Hepatocyte (in vitro differentiated cells): ENCODE measurements around the gene IL5. TPM values are rescaled to one million over a fixed set of nuclear protein-coding genes. Genes with fewer than 3 reads are reported as not detected.

ENCODE experiments used
- DNase-seq: peaks from one replicate; pipeline ENCODE4 v3.0.0-alpha.2; 2016; ENCODE audit warnings: low spot score
- H2AFZ ChIP-seq: fragments of 200-600 bp; sonication (generic); 2 replicates; pipeline ENCODE4 v1.6.0; 2016; ENCODE audit warnings: antibody characterized with exemption, mild to moderate bottlenecking
- H3K27ac ChIP-seq: fragments of 200-600 bp; sonication (generic); 2 replicates; pipeline ENCODE4 v1.5.1; 2016; ENCODE audit warnings: mild to moderate bottlenecking
- H3K27me3 ChIP-seq: fragments of 200-600 bp; sonication (generic); 2 replicates; pipeline ENCODE4 v1.6.1; 2016
- H3K36me3 ChIP-seq: fragments of 200-600 bp; sonication (generic); replicated peaks from 2 replicates; pipeline ENCODE4 v1.5.1; 2016; ENCODE audit warnings: low read depth; ENCODE audit not compliant: insufficient read depth
- H3K4me1 ChIP-seq: fragments of 200-600 bp; sonication (generic); 2 replicates; pipeline ENCODE4 v1.5.1; 2016; ENCODE audit warnings: mild to moderate bottlenecking, moderate library complexity; ENCODE audit not compliant: insufficient read depth
- H3K4me2 ChIP-seq: fragments of 200-600 bp; sonication (generic); 2 replicates; pipeline ENCODE4 v1.6.0; 2016
- H3K4me3 ChIP-seq: fragments of 200-600 bp; sonication (generic); 2 replicates; pipeline ENCODE4 v1.5.1; 2016; ENCODE audit warnings: mild to moderate bottlenecking
- H3K79me2 ChIP-seq: fragments of 200-600 bp; sonication (generic); 2 replicates; pipeline ENCODE4 v1.6.0; 2017; ENCODE audit warnings: mild to moderate bottlenecking
- H3K9me2 ChIP-seq: fragments of 200-600 bp; sonication (generic); replicated peaks from 2 replicates; pipeline ENCODE4 v1.6.0; 2017; ENCODE audit warnings: mild to moderate bottlenecking; ENCODE audit not compliant: insufficient read depth
- H3K9me3 ChIP-seq: fragments of 200-600 bp; sonication (generic); 2 replicates; pipeline ENCODE4 v1.5.1; 2016; ENCODE audit warnings: low read depth, mild to moderate bottlenecking
- H4K20me1 ChIP-seq: fragments of 200-600 bp; sonication (generic); 2 replicates; pipeline ENCODE4 v1.6.0; 2016; ENCODE audit warnings: mild to moderate bottlenecking; ENCODE audit not compliant: insufficient read depth, poor library complexity, severe bottlenecking
- CTCF ChIP-seq: fragments of 200-600 bp; sonication (generic); IDR thresholded peaks from 2 replicates; pipeline ENCODE4 v1.5.1; 2016; ENCODE audit warnings: antibody characterized with exemption, mild to moderate bottlenecking; ENCODE audit not compliant: poor library complexity
- EZH2 ChIP-seq: fragments of 200-600 bp; sonication (generic); IDR thresholded peaks from 2 replicates; pipeline ENCODE4 v1.6.1; 2016; ENCODE audit warnings: antibody characterized with exemption, mild to moderate bottlenecking, borderline replicate concordance
- EZH2phosphoT487 ChIP-seq: fragments of 200-600 bp; sonication (generic); IDR thresholded peaks from one replicate; pipeline ENCODE4 v1.6.1; 2018; ENCODE audit warnings: antibody characterized with exemption, mild to moderate bottlenecking, low read depth, moderate library complexity; ENCODE audit not compliant: unreplicated experiment, severe bottlenecking
- WGBS: methylation state at CpG from one replicate; pipeline ENCODE4 v1.1.6; 2016; ENCODE audit warnings: low lambda C conversion rate; ENCODE audit errors: missing lambda C conversion rate; 5-methylcytosine and 5-hydroxymethylcytosine counted together
- polyA plus RNA-seq: library from polyadenylated mRNA; unstranded; fragments of >200 nt; fragmentation: Nextera tagmentation; extraction: Ambion mirVana; gene quantifications from 2 replicates; pipeline ENCODE4 v1.2.1, GENCODE V29; 2016
- total RNA-seq: library from RNA; depleted of rRNA; stranded (reverse); fragments of >200 nt; gene quantifications from 2 replicates; pipeline ENCODE4 v1.2.3, GENCODE V29; 2014

Gene IL5
- total and polyA plus RNA-seq, 2 experiments from 2014 or later = not detected

- no peak for DNase-seq
- H2AFZ ChIP-seq = no peak overlapping the region
- peaks cover 12% of the 10 kb centered on the region for H4K20me1 ChIP-seq
- H3K4me1 ChIP-seq = peaks cover 35% of the 10 kb centered on the region
- peaks cover 13% of the 10 kb centered on the region for H3K79me2 ChIP-seq
- no peak overlapping the region for H3K4me3 ChIP-seq
- H3K9me3 ChIP-seq = no peaks in the 10 kb centered on the region
- no peaks in the 10 kb centered on the region for H3K9me2 ChIP-seq
- H3K36me3 ChIP-seq = no peaks in the 10 kb centered on the region
- H3K27ac ChIP-seq = no peak overlapping the region
- TF ChIP-seq CTCF = no peak
- TF ChIP-seq EZH2phosphoT487 = no peak
- TF ChIP-seq EZH2 = no peak
- no peak overlapping the region for H3K4me2 ChIP-seq
- 100% methylated on average over 2 of the region's 2 CpGs for WGBS
- no peaks in the 10 kb centered on the region for H3K27me3 ChIP-seq
Measured at GRCh38 chr5:132493821-132494220, 49.5 kb downstream of the IL5 start.

- H3K79me2 ChIP-seq = peaks cover 18% of the 10 kb centered on the region
- no peaks in the 10 kb centered on the region for H3K36me3 ChIP-seq
- no peak overlapping the region for H3K4me2 ChIP-seq
- no peak overlapping the region for H3K4me3 ChIP-seq
- H2AFZ ChIP-seq = no peak overlapping the region
- H4K20me1 ChIP-seq = peaks cover 18% of the 10 kb centered on the region
- no peaks in the 10 kb centered on the region for H3K9me3 ChIP-seq
- no peak overlapping the region for H3K27ac ChIP-seq
- 90% methylated on average over 4 of the region's 4 CpGs for WGBS
- no peaks in the 10 kb centered on the region for H3K27me3 ChIP-seq
- H3K4me1 ChIP-seq = peaks cover 39% of the 10 kb centered on the region
- TF ChIP-seq EZH2phosphoT487 (no peak), EZH2 (no peak), CTCF (no peak)
- DNase-seq = peak; percentile 2
- no peaks in the 10 kb centered on the region for H3K9me2 ChIP-seq
Measured at GRCh38 chr5:132493241-132493640, 50.1 kb downstream of the IL5 start.

- H3K4me3 ChIP-seq = no peak overlapping the region
- TF ChIP-seq CTCF (no peak), EZH2 (no peak), EZH2phosphoT487 (no peak)
- no peaks in the 10 kb centered on the region for H3K9me3 ChIP-seq
- no peaks in the 10 kb centered on the region for H3K27me3 ChIP-seq
- H3K36me3 ChIP-seq = no peaks in the 10 kb centered on the region
- H3K4me1 ChIP-seq = peaks cover 33% of the 10 kb centered on the region
- H3K9me2 ChIP-seq = no peaks in the 10 kb centered on the region
- peaks cover 24% of the 10 kb centered on the region for H4K20me1 ChIP-seq
- no peak overlapping the region for H2AFZ ChIP-seq
- 84% methylated on average over 3 of the region's 3 CpGs for WGBS
- no peak overlapping the region for H3K4me2 ChIP-seq
- no peak overlapping the region for H3K27ac ChIP-seq
- H3K79me2 ChIP-seq = peaks cover 25% of the 10 kb centered on the region
- peak; percentile 1 for DNase-seq
Measured at GRCh38 chr5:132492386-132493125, 50.8 kb downstream of the IL5 start.

Other genes starting within 250 kb of the IL5 start
- 1.4 and 2.5 TPM in 2 replicates for gene SLC22A4, start 249.1 kb downstream of the IL5 start, total RNA-seq
- 3.3 and 4.9 TPM in 2 replicates for gene SLC22A4, start 249.1 kb downstream of the IL5 start, polyA plus RNA-seq
- gene SLC22A5, start 173.8 kb downstream of the IL5 start, total RNA-seq = 16.3 and 20.8 TPM in 2 replicates
- gene SLC22A5, start 173.8 kb downstream of the IL5 start, polyA plus RNA-seq = 14.7 and 18.6 TPM in 2 replicates
- gene IRF1, start 52.7 kb downstream of the IL5 start, total RNA-seq = 25.6 and 30.9 TPM in 2 replicates
- 35.8 and 44.8 TPM in 2 replicates for gene IRF1, start 52.7 kb downstream of the IL5 start, polyA plus RNA-seq
- gene RAD50, start 13.5 kb upstream of the IL5 start, total RNA-seq = 28.1 and 33.4 TPM in 2 replicates
- 27.0 and 34.3 TPM in 2 replicates for gene RAD50, start 13.5 kb upstream of the IL5 start, polyA plus RNA-seq
- not detected in 2 replicates for gene IL13, start 114.7 kb upstream of the IL5 start, total RNA-seq
- not detected in 2 replicates for gene IL13, start 114.7 kb upstream of the IL5 start, polyA plus RNA-seq
- not detected in 2 replicates for gene IL4, start 130.5 kb upstream of the IL5 start, total RNA-seq
- not detected in 2 replicates for gene IL4, start 130.5 kb upstream of the IL5 start, polyA plus RNA-seq
- 7.0 and 9.2 TPM in 2 replicates for gene KIF3A, start 194.0 kb upstream of the IL5 start, total RNA-seq
- gene KIF3A, start 194.0 kb upstream of the IL5 start, polyA plus RNA-seq = 12.6 and 13.7 TPM in 2 replicates
- 1.2 and 1.4 TPM in 2 replicates for gene CCNI2, start 203.9 kb upstream of the IL5 start, total RNA-seq
- 1.8 and 4.6 TPM in 2 replicates for gene CCNI2, start 203.9 kb upstream of the IL5 start, polyA plus RNA-seq
- 41.9 and 46.9 TPM in 2 replicates for gene SEPTIN8, start 233.7 kb upstream of the IL5 start, total RNA-seq
- gene SEPTIN8, start 233.7 kb upstream of the IL5 start, polyA plus RNA-seq = 17.6 and 18.7 TPM in 2 replicates